HG02642 (cell line): Measurements from ENCODE around the gene LAIR2.
"Not testable (repeated sequence)": the region's sequence is repeated elsewhere in the genome, so short reads cannot be mapped to it uniquely, and the experiment has no call there.

Experiments used
- ATAC-seq: cut with Tn5 transposase; IDR thresholded peaks from one replicate; pipeline ENCODE4 v1.9.1; 2021; ENCODE audit warnings: mild to moderate bottlenecking; ENCODE audit not compliant: unreplicated experiment, poor library complexity

Gene LAIR2

DNA sequence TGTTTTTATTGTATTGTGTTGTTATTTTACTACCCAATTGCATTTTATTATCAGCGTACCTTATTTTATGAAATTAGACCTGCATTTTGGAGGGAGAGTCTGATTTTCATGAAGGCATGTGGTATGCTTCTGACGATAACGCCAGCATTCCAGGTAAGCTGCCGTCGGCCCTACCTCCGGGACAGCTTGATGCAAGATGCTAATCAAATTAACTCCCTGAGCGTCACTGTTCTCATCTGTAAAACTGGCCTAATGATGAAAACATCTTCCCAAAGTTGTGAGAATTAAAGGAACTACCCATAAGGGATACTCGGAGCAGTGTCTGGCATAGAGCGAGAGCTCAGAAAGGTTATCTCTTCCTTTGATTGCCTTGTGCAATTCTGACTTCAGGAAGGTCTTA lies 12.9 kb upstream of the LAIR2 start:
- ATAC-seq = no peak

DNA sequence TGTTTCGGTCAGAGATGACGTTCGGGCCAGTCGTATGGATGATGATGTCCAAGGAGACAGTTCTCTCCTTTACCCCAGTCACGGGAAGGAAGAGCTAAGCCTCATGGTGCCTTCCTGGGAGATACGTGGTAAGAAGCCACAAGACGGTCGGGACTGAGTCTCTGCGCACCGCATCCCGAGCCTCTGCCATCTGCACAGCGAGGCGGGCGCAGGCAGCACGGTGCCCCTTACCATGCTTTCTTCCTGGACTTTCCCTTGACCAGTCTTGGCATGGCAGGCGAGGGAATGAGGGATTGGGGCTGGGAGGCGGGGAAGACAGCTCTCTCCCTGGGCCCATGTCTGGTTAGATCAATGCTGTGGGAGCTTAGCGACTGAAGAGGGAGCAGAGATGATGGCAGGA lies 10.1 kb upstream of the LAIR2 start:
- ATAC-seq = no peak

DNA sequence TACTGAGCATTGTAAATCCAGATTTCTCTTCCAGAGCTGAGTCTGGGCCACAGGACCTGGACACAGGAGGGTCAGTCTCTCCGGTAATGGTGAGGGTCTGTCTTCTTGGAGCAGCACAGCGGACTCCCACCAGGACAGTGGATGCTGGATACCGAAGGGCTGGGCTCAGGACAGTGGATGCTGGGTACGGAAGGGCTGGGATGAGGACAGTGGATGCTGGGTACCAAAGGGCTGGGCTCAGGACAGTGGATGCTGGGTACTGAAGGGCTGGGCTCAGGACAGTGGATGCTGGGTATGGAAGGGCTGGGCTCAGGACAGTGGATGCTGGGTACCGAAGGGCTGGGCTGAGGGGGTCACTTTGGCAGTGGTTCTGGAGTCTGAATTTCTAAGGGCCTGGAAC lies 9.6 kb upstream of the LAIR2 start:
- ATAC-seq = not testable (repeated sequence)

DNA sequence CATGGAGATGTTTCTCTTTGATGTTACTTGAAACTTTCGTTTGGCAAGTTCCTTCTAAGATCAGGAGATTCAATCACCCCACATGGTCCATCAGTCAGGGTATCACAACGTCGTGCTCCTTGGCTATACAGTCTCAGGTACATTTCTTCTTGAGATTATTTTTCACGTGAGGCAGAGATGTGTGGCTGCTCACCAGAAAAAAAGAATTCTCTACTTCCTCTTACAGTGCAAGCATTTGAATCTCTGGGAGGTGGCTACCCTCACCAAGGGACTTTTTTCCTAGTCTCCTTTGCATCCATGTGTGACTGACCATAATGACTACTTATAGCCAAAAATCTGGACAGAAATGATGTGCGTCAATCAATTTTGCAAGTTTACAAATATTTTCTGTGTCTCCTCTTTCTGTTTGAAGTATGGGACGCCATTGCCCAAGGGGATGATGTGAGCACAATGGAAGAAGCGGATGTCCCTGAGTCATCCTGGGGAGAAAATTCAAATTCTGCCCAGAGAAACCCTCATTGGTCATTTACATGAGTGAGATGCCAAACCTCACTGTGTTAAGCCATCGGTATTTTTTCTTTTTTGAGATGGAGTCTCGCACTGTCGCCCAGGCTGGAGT lies 8.6 kb upstream of the LAIR2 start:
- ATAC-seq = no peak

DNA sequence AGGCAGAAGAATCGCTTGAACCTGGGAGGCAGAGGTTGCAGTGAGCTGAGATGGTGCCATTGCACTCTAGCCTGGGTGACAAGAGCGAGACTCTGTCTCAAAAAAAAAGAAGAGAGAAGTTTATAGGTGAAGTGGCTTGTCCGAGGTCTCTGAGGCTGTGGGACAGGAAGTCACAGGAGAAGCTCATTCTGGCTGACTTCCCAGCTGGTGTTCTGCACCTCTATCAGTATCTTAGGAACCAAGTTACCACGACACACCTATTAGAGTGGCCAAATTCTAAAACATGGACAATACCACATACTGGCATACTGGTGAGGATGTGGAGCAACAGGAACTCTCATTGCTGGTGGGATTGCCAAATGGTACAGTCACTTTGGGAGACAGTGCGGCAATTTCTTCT lies 7.3 kb upstream of the LAIR2 start:
- ATAC-seq = not testable (repeated sequence)

DNA sequence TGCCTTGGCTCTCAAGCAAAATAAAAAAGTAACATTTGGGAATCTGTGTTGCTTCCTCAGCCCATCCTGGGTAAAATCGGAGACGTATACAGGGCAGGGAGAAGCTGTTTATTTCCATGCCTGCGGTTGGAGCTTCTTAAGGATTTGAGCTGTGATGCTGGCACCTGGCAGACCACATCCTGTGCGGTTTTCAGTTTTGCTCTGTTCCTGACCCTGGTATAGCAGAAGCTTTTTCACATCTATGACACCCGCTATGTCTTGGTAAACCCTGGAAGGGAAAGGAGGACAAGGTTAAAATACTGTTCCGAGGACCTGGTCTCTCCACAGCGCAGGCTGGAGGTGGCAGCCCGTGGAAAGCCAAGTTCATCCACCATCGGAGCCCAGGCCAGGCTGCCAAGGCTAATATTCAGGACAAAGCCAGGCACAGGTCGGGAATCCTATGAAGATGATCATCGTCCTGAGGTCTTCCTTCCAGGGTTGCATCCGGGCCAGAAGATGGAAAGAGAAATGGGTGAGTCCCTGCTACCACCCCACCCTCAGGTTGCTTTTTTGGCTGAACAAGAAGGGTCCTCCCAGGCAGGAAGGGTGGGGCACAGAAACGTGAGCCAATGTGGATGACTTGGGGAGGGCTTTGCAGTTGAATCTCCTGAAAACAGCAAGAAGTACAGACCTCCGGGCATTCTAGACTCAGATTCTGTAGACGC lies 4.7 kb upstream of the LAIR2 start:
- ATAC-seq = not testable (repeated sequence)

DNA sequence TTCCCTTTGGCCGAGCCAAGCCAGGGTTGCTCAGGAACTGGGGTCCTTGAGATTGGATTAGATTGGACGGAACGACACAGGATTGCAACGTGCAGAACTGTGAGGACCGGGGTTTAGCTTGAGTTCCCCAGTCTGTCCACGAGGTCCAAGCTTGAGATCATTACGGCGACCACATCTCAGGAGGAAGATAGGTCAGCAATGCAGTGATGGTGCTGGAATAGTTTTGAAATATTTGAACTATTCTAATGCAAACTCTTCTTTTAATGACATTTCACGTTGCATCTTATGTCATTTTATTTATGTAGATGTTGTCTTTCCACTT lies 4.2 kb upstream of the LAIR2 start:
- not testable (repeated sequence) for ATAC-seq

DNA sequence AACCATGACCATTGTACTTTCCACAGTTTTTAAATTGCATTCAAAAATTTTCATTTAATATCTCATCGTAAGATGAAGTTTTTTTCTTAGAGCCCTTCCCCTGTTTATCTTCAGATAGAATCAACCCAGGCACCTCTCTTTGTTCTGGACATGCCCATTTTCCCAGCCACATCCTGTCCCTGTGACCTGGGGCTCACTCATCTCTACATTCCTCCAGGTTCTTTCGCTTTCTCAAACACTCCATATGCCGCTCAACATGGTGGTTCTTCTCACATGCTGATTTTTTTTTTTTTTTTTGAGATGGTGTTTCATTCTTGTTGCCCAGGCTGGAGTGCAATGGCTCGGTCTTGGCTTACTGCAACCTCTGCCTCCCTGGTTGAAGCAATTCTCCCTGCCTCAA lies 2.9 kb downstream of the LAIR2 start:
- ATAC-seq = not testable (repeated sequence)

DNA sequence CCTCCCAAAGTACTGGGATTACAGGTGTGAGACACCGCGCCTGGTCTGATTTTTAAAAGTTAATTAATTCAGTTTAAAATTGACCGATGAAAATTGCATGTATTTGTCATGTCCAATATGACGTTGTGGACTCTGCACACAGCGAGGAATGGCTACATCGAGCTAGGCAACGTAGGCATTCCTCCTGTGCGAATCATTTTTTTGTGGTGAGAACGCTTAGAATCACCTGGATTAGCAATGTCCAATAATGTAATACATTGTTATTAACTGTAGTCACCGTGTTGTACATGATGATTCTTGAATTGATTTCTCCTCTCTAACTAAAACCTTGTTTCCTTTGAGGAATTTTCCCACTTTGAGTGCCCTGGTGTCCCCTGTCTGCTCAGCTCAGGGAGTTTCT lies 3.4 kb downstream of the LAIR2 start:
- ATAC-seq = no peak

DNA sequence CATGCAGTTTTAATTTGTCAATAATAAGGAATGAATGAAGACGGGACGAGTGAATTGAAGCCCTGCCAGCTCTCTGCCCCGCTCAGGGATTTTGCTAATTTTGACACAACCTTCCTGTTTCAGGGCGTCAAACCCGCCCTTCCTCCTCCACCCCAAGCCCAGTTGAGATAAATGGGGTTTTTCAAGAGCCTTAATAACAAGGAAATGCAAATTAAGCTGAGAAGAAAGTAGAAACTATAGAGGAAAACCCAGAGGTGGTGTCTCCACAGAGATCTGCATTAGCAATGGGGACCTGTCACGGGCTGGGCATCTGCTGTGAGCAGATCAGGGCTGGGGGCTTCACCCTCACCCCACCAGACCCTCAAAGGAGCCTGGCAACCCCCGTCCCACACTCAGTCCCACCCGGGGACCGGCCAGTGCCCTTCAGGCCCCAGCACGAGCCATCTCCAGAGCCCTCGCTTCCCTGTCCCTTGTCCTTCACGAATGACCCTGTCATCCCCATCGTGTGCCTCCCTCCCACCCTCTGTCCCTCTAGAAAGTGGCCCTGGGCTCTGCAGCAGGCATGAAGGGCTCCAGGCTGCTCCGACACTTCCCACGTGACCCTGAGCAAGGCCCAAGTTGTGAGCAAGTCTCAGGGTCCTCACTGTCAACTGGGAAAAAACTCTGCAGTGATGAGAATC lies 4.5 kb downstream of the LAIR2 start:
- ATAC-seq = not testable (repeated sequence)

DNA sequence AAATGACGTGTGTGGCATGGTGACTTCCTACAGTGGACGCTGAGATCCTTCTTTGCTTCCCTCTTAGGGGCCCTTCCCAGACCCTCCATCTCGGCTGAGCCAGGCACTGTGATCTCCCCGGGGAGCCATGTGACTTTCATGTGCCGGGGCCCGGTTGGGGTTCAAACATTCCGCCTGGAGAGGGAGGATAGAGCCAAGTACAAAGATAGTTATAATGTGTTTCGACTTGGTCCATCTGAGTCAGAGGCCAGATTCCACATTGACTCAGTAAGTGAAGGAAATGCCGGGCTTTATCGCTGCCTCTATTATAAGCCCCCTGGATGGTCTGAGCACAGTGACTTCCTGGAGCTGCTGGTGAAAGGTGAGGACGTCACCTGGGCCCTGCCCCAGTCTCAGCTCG lies 5.2 kb downstream of the LAIR2 start:
- ATAC-seq = no peak

DNA sequence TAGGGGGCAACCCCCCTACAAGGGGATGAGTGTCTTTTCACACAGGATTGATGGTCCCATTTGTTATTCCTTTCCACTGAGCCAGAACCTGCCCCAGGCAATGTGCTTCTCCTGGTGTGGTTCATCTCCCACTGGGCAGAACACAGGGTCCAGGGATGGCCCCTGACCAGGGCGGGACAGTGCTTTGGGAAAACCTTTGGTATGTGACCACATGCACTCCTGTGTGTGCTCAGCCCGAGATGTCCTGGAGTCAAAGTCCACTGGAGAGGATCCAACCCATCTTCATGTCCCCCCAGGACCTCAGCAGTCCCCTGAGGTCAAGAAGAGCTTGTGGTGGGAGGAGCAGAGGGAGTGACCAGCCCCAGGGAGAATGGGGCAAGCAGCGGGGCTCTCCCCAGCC lies 5.9 kb downstream of the LAIR2 start:
- not testable (repeated sequence) for ATAC-seq

DNA sequence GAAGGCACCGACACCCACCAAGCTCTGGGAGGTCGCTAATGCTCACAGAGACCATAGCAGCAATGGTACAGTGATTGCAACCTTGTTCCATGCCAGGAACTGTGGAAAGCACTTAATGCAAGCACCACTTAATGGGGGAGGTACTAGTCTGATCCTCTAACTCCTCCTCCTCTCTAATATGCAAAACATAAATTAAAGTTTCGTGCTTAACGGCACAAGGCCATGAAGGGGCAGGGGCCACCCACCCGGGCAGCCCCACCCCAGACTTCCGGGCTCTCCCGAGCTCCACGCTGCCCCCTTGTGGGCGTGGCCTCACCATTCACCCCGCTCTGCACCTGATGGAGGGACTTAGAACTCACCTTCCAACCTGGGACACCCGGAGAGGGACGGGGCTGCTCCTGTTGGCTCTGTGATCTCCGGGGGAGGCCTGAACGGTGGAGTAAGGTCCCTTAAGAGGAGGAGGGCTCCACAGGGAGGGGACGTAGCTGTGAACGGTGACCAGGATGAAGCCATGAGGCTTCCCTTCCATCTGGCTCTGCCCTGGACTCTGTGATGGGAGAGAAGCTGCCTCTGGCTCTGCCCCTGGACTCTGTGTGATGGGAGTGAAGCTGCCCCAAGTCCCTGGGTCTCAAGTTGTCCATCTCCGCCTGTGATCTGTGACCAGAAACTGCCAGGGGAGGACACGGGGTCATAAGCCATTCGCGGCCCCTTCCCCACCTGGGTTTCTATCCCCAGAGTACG lies 6.7 kb downstream of the LAIR2 start:
- not testable (repeated sequence) for ATAC-seq

DNA sequence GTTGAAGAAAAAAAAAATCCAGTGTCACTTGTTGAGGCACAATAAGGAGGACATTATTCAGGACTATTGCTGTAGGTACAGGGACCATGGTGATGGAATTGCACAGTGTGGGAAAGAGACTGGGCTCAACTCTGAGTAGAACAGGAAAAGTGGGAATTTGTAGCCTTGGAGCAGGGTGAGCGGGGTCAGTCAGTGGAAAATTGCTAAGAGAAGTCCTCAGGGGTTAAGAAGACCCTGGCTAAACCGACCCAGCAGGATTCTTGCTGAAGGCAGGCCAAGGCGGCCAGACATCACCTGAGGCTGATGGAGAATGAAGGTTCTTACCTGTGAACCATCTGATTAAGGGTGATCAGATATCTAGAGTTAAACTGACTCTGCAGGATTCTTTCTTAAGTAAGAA lies 12.5 kb downstream of the LAIR2 start:
- no peak for ATAC-seq

DNA sequence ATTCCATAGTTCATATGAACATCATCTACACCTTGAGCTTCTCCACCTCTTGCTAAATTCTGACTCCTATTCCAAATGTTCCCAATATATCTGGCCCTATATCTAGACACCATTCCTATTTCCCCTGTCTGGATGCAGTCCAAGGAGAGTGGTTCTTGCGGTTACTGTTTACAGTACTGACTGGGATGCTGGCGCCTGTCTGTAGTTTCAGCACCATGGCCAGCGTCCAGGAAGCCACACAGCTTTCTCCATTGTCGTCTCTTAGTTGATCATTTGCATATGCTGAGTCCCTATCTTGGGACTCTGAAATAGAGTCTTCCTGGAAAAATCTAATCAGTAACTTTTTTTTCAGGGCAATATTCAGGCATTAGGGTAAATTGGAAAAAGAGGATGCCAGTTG lies 14.9 kb downstream of the LAIR2 start:
- no peak for ATAC-seq

DNA sequence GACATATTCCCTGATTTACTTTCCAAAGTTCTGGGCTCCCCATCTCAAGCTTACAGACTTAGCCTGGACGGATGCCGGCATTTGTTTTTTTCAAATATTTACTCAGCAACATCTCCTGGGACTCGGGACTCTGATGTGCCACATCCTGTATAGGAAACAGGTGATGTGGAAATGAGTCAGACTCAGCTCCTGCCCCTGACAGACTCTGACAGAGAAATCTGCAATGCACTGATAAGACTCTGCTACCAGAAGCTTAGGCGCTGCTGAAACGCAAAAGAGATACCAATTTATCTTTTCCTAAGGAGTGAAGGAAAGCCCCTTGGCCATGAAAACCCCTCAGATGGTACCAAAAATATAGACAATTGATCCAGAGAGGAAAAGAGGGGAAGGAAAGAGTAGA lies 16.2 kb downstream of the LAIR2 start:
- ATAC-seq = no peak

DNA sequence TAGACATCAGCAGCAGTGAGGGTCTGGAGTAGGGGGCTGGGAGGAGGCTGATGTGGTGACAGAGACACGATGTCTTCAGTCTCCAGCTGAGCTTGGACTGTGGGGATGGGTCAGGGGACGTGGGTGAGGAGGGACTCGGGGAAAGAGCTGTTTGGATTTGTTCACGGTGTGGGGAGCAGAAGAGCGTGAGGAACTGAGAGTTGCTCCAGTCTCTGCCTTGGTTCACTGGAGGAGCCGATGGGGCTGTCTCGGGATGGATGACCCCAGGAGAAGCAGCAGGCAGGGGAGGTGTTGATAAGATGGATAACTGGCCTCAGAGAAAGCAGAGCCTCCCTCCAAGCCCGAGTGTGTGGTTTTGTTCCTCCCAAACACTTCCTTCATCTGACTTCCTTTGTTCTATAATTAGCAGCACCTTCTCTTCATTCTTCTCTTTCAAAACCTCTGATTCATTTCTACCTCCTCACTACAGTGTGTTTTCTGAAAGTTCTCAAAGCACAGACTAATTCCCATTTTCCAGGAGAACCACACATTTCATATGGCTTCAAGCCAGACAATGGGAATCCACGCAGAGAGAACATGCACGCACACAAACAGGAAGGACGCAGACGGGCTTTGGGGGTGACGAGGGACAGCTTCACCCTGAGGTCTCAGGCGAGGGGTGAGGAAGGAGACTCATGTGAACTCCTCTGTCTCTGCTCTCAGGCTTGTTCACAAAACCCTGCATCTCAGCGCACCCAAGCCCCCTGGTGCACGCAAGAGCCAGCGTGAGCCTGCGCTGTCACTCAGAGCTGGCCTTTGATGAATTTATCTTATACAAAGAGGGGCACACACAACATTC lies 18.6 kb downstream of the LAIR2 start:
- ATAC-seq = no peak

DNA sequence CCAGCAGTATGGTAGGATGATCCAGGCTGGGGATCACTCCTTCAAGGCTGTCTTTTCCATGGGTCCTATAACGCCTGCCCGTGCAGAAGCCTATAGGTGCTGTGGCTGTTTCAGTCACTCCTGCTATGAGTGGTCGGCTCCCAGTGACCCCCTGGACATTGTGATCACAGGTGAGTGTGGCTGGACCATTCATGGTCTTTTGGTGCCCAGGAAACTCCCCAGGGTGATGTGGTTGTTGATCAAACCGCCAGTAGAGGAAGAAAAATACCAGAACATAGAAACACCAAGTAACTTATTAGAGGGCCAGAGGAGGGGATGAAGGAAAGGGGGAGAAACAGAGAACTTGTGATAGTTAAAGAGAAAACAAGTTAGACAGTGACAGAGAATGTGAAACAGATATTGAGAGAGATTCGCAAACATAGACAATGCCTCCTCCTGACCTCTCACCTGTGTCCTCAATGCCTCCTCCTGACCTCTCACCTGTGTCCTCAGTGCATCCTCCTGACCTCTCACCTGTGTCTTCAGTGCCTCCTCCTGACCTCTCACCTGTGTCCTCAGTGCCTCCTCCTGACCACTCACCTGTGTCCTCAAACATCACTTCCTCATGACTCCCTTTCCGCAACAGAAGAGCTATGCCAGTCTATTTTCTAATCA lies 19.4 kb downstream of the LAIR2 start:
- no peak for ATAC-seq

DNA sequence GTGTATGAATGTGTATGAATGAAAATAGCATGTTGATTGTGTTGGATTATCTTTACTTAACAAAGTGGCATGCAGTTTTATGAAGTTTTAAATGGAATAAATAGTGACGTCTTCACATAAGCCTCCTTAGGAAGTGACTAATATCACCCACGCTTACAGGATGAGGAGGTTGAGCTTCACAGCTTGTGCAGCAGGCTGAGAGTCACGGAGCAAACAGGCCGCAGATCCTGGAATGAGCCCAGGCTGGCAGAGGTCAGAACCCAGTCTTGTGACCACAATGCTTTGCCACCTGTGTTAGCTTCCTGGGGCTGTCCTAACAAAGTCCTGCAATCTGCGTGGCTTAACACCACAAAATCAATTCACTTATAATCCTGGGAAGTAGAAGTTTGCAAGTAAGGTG lies 20.8 kb downstream of the LAIR2 start:
- ATAC-seq = no peak

DNA sequence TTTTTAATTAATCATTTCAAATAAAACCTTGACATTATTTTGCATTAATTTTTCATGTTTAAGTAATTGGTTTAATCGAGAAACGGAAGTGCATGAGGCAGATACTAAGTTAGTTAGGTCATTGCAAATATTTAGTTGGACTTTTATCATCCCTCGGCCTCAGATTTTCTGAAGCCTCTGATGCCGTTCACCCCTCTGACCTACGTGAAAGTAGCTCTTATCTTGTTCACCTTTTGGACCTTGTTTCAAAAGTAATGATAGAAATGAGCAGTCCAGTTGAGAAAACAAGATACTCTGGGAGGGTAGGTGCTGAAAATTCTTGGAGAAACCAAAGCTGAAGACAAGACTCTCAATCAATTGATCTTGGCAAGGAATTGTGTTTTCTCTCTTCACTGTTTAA lies 23.0 kb downstream of the LAIR2 start:
- ATAC-seq = no peak
